GM13976 (cell line): ENCODE results near the gene HMGB3.

Experiments
- DNase-seq: peaks from one replicate; pipeline ENCODE4 v3.0.0; 2012; ENCODE audit warnings: low spot score
- in situ Hi-C: fragments of 300-500 bp; cut with MboI; formaldehyde crosslinking; loops from one replicate; pipeline ENCODE4 v1.12.0; 2022; ENCODE audit warnings: low sequenced_read_pairs, mixed read lengths, inconsistent platforms; ENCODE audit not compliant: unreplicated experiment
- TF ChIP-seq, protein P1 (sequence below): IDR thresholded peaks from 2 replicates; pipeline ENCODE4 v1.5.1; 2012; ENCODE audit warnings: borderline replicate concordance, mild to moderate bottlenecking; ENCODE audit not compliant: insufficient read depth; ENCODE audit errors: extremely low read depth, missing control alignments, control extremely low read depth

HMGB3 gene

DNA sequence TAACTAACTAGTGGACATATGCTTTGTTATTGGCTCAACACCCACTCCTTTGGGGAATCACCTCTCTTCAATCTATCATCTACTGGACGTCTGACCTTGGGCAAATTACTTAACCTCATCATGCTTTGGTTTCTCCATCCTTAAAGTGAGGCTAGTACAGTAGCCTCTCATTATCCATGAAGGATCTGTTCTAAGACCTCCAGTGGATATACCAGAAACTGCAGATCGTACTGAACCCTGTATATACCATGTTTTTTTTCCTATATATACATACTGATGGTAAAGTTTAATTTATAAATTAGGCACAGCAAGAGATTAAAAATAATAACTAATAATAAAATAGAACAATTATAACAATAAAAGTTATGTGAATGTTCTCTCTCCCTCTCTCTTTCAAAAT lies 56.2 kb downstream of the HMGB3 start:
- DNase-seq, result no peak
- TF ChIP-seq, protein P1, sequence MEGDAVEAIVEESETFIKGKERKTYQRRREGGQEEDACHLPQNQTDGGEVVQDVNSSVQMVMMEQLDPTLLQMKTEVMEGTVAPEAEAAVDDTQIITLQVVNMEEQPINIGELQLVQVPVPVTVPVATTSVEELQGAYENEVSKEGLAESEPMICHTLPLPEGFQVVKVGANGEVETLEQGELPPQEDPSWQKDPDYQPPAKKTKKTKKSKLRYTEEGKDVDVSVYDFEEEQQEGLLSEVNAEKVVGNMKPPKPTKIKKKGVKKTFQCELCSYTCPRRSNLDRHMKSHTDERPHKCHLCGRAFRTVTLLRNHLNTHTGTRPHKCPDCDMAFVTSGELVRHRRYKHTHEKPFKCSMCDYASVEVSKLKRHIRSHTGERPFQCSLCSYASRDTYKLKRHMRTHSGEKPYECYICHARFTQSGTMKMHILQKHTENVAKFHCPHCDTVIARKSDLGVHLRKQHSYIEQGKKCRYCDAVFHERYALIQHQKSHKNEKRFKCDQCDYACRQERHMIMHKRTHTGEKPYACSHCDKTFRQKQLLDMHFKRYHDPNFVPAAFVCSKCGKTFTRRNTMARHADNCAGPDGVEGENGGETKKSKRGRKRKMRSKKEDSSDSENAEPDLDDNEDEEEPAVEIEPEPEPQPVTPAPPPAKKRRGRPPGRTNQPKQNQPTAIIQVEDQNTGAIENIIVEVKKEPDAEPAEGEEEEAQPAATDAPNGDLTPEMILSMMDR, result no peak
- in situ Hi-C loops, result no loop called here
